Measurements from ENCODE around the gene SEMA3B.
"Not testable (repeated sequence)": the region's sequence is repeated elsewhere in the genome, so short reads cannot be mapped to it uniquely, and the experiment has no call there.

DNA sequence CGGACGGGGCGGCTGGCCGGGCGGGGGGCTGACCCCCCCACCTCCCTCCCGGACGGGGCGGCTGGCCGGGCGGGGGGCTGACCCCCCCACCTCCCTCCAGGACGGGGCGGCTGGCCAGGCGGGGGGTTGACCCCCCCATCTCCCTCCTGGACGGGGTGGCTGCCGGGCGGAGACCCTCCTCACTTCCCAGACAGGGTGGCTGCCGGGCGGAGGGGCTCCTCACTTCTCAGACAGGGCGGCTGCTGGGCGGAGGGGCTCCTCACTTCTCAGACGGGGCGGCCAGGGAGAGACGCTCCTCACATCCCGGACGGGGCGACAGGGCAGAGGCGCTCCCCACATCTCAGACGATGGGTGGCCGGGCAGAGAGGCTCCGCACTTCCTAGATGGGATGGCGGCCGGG, 43.1 kb downstream of the SEMA3B start:
- not testable (repeated sequence) for TF ChIP-seq ZNF778 (CRISPR knock-in tag; IDR thresholded peaks at IDR 0.05); ZBTB1 (CRISPR knock-in tag; IDR thresholded peaks at IDR 0.05; ENCODE audit: borderline replicate concordance, low read depth); MAFK (IDR thresholded peaks at IDR 0.05; ENCODE audit: low read length); USF2 (CRISPR knock-in tag; IDR thresholded peaks at IDR 0.05); TAF1 (IDR thresholded peaks at IDR 0.05; ENCODE audit: control insufficient read depth, extremely low read depth, insufficient read depth, low read length, severe bottlenecking); NFIC (IDR thresholded peaks at IDR 0.05)
- TF ChIP-seq, protein P1, sequence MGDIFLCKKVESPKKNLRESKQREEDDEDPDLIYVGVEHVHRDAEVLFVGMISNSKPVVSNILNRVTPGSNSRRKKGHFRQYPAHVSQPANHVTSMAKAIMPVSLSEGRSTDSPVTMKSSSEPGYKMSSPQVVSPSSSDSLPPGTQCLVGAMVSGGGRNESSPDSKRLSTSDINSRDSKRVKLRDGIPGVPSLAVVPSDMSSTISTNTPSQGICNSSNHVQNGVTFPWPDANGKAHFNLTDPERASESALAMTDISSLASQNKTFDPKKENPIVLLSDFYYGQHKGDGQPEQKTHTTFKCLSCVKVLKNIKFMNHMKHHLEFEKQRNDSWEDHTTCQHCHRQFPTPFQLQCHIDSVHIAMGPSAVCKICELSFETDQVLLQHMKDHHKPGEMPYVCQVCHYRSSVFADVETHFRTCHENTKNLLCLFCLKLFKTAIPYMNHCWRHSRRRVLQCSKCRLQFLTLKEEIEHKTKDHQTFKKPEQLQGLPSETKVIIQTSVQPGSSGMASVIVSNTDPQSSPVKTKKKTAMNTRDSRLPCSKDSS (IDR thresholded peaks at IDR 0.05; ENCODE audit: low read depth, partially characterized antibody) = not testable (repeated sequence)
